T-cell (primary cell): ENCODE results near the gene BTK. TPM values are rescaled to one million over a fixed set of nuclear protein-coding genes. Genes with fewer than 3 reads are reported as not detected.

Source experiments
- ATAC-seq, 4 experiments: fragments of 200-7000 bp in 3 of 4; fragments of 150-1000 bp in 1 of 4; cut with Tn5 transposase; replicated peaks in 1 of 4; 1 replicate in 3 of 4; 2 replicates in 1 of 4; pipeline ENCODE4 v1.10.0; 2021; ENCODE audit warnings: moderate library complexity in 3 of 4, mild to moderate bottlenecking in 2 of 4, moderate number of reproducible peaks in 1 of 4
- CTCF ChIA-PET, 2 donors: fragments of 300-600 bp; sonication (Branson Sonifier 250); formaldehyde crosslinking; loops; one replicate each; lab custom pipeline; 2022; ENCODE audit warnings: antibody characterized with exemption in 2 of 2; lab: Charles Lee
- POLR2A ChIA-PET, 2 donors: fragments of 300-600 bp; sonication (Branson Sonifier 250); formaldehyde crosslinking; loops; one replicate each; lab custom pipeline; 2022; ENCODE audit warnings: antibody characterized with exemption in 2 of 2; lab: Charles Lee
- DNase-seq, 35 experiments: peaks; one replicate each; pipeline versions ENCODE4 v3.0.0 to v3.0.0-alpha.2; 2013 to 2023
- H3K27ac ChIP-seq: one replicate; pipeline ENCODE4 v1.5.1; 2013; ENCODE audit warnings: low read length
- H3K27me3 ChIP-seq, 2 experiments: replicated peaks in 1 of 2; 1 replicate in 1 of 2; 2 replicates in 1 of 2; pipeline versions ENCODE4 v1.6.1 to v1.7.0; 2013; ENCODE audit warnings: low read length in 1 of 2, mixed read lengths in 1 of 2; ENCODE audit not compliant: control insufficient read depth in 2 of 2, insufficient read depth in 2 of 2; ENCODE audit errors: extremely low read depth in 1 of 2
- H3K36me3 ChIP-seq, 2 donors: 1 replicate in 1 of 2; 2 replicates in 1 of 2; pipeline versions ENCODE4 v1.6.1 to v1.7.0; 2013; ENCODE audit warnings: low read length in 1 of 2; ENCODE audit not compliant: control insufficient read depth in 2 of 2, insufficient read depth in 1 of 2; ENCODE audit errors: extremely low read depth in 1 of 2
- H3K4me1 ChIP-seq, 2 experiments: 1 replicate in 1 of 2; 2 replicates in 1 of 2; pipeline versions ENCODE4 v1.6.1 to v1.7.0; 2013; ENCODE audit warnings: low read length in 2 of 2, mixed read lengths in 1 of 2; ENCODE audit not compliant: insufficient read depth in 2 of 2, control insufficient read depth in 1 of 2; ENCODE audit errors: extremely low read depth in 1 of 2
- H3K4me3 ChIP-seq, 2 donors: 1 replicate in 1 of 2; 2 replicates in 1 of 2; pipeline versions ENCODE4 v1.5.1 to v1.7.0; 2013; ENCODE audit warnings: mild to moderate bottlenecking in 2 of 2, low read length in 1 of 2, moderate library complexity in 1 of 2; ENCODE audit not compliant: control insufficient read depth in 1 of 2; ENCODE audit errors: extremely low read depth in 1 of 2
- H3K9me3 ChIP-seq: 2 replicates; pipeline ENCODE4 v1.7.0; 2013
- H3K27ac Mint-ChIP-seq, 2 donors: one replicate each; pipeline ENCODE4 v1.8.0; 2020 to 2021; ENCODE audit warnings: mild to moderate bottlenecking in 2 of 2, mixed read lengths in 2 of 2
- H3K27me3 Mint-ChIP-seq, 2 donors: one replicate each; pipeline ENCODE4 v1.8.0; 2021 to 2022; ENCODE audit warnings: mixed read lengths in 2 of 2
- H3K36me3 Mint-ChIP-seq: one replicate; pipeline ENCODE4 v1.8.0; 2021; ENCODE audit warnings: mixed read lengths
- H3K4me1 Mint-ChIP-seq, 3 donors: one replicate each; pipeline ENCODE4 v1.8.0; 2020 to 2022; ENCODE audit warnings: mixed read lengths in 3 of 3, mild to moderate bottlenecking in 1 of 3
- H3K4me3 Mint-ChIP-seq, 3 donors: one replicate each; pipeline ENCODE4 v1.8.0; 2020 to 2022; ENCODE audit warnings: mild to moderate bottlenecking in 3 of 3, mixed read lengths in 3 of 3, moderate library complexity in 3 of 3
- H3K9me3 Mint-ChIP-seq, 3 donors: one replicate each; pipeline ENCODE4 v1.8.0; 2020 to 2022; ENCODE audit warnings: mixed read lengths in 3 of 3
- WGBS: methylation state at CpG from one replicate; pipeline ENCODE4 v1.1.5; 2013; ENCODE audit warnings: missing lambda C conversion rate; ENCODE audit not compliant: insufficient coverage; 5-methylcytosine and 5-hydroxymethylcytosine counted together
- total RNA-seq, 35 experiments: library from RNA in 6 of 35; stranded (reverse) in 6 of 35; fragments of 120-200 nt in 1 of 35; gene quantifications; one replicate each; pipeline versions ENCODE4 v1.2.1 to v1.2.4 and lab custom pipeline; 2013 to 2026

The BTK gene
- total RNA-seq, 5 donors from 2014 or later (not counting 1 experiment from before 2014, with no cell fraction given): 1.6 to 9.5 (median 4.1) TPM

DNA sequence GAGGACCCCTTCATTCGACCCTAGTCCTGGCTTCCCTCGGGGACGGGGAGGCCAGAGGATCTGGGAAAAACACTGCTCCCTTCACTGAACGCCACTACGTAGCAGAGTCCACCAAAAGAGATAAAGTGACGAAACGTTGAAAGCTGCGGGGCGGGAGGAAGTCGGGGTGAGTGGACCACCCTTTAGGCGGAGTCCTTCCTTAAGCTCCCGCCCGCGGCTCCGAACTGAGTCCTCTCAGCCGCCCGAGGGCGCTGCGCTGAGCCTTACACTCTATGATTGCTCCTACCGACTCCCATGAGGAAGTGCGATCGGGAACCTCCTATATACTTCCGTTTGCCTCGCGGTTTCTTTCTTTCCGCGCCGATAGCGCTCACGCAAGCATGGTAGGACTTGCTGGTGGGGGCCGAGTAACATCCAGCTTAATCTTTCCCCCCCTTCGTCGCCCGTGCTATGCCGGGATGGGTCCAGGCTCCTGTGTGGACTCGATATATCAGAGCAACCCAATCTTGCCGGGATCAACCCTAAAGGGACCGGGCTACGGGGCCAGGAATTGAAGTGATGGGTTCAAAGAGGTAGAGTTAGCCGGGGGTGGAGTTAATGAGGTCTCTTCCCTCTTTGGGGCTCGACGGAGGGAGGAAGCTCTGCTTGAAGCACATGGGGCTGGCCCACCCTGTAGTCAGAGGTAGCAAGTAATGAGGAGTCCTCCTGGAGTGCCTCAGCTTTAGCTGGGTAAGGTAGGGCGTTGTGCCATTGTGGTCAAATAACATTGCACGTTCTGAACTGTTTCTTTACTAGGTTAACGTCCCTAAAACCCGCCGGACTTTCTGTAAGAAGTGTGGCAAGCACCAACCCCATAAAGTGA lies 4.9 kb upstream of the BTK start, which contains the start of gene RPL36A:
RPL36A (plus strand) TSS at position 348 of the 862 bp plus-strand sequence; CDS start at position 381, 33 bp downstream.
- Mint-ChIP-seq H3K9me3 (no peaks in the 10 kb centered on the region), H3K27me3 (peaks cover 0 to 4% of the 10 kb centered on the region in 2 donors), H3K36me3 (peaks cover 18% of the 10 kb centered on the region), H3K27ac (peak within 1 kb of the TSS; percentile 93 to 94), H3K4me1 (peaks cover 19 to 35% (median 30%) of the 10 kb centered on the region in 3 donors), H3K4me3 (peak within 1 kb of the TSS; percentile 88 to 93 (median 92))
- 0% methylated on average over 7 of the region's 47 CpGs for WGBS
- ATAC-seq (peak; percentile 93 to 96 (median 94)), DNase-seq (peak; percentile 54 to 87 (median 68))
- Histone ChIP-seq H3K4me1 (peaks cover 5 to 11% of the 10 kb centered on the region in 2 experiments), H3K9me3 (no peaks in the 10 kb centered on the region), H3K27me3 (no peaks in the 10 kb centered on the region), H3K4me3 (peak within 1 kb of the TSS; percentile 64 to 65), H3K36me3 (peaks cover 0 to 6% of the 10 kb centered on the region in 2 donors), H3K27ac (peak within 1 kb of the TSS; percentile 81)
- ChIA-PET CTCF (interaction anchor here (0.8 to 1.4 kb wide), 6 partner anchors 12 to 44 kb away, joined by 3 to 5 read pairs (median 4); partner anchors contain the start of gene TIMM8A (in 1 of the 2)), POLR2A (interaction anchor here in 1 of 2 donors (0.8 to 1.2 kb wide), 3 partner anchors 13 to 570 kb away, joined by 3 read pairs; partner anchors contain the start of genes CSTF2 and TIMM8A)

DNA sequence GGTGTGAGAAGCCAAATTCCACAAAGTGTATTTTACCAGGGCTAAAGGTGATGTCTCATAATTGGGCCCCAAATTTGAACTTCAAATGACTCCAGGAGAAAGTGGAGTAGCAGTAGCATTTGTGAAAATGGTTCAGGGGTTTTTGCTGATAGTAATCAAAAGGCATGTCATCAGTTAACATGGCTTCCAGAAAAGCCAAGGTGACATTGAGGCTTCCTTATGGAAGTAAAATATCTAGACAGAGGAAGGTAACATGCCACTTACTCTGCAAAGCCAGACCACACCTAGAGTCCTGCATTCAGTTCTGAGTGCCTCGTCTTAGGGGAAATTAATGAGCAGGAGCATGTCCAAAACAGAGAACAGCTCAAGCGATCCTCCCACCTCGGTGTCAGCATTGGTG lies 2.6 kb upstream of the BTK start:
- Histone ChIP-seq H3K36me3 (peaks cover 0 to 2% of the 10 kb centered on the region in 2 donors), H3K4me1 (peaks cover 5 to 11% of the 10 kb centered on the region in 2 experiments), H3K27me3 (no peaks in the 10 kb centered on the region), H3K27ac (no peak overlapping the region), H3K9me3 (no peaks in the 10 kb centered on the region), H3K4me3 (no peak overlapping the region)
- ATAC-seq: no peak
- Mint-ChIP-seq H3K27me3 (peaks cover 0 to 4% of the 10 kb centered on the region in 2 donors), H3K9me3 (no peaks in the 10 kb centered on the region), H3K36me3 (peaks cover 11% of the 10 kb centered on the region), H3K4me3 (no peak overlapping the region), H3K27ac (no peak overlapping the region), H3K4me1 (peaks cover 15 to 33% (median 30%) of the 10 kb centered on the region in 3 donors)
- ChIA-PET POLR2A (interaction anchor here in 1 of 2 donors (0.6 kb wide), 1 partner anchor 92 kb away, joined by 3 read pairs; no protein-coding TSS in a partner anchor), CTCF (no interaction called here)
- DNase-seq: no peak
- WGBS: no CpG with 5 or more reads among the region's 3 CpGs

DNA sequence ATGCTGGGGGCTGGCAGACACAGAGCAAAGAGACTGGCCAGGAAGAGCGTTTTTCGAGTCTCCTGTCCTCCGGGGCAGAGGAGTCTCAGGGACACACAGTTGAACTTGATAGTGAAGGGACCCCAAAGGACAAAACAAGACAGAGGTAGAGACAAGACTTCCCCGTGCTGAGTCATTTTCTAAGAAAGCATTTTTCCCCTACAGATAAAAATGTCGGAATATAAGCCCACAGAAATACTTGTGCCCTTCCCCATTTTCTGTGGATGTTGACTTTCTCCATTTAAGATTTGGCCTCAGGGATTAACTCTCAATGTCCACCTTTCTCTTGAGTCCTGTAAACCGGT lies 523 bp upstream of the BTK start:
- Histone ChIP-seq H3K4me3 (no peak overlapping the region), H3K27me3 (no peaks in the 10 kb centered on the region), H3K4me1 (peaks cover under 1 to 10% of the 10 kb centered on the region in 2 experiments), H3K36me3 (no peaks in the 10 kb centered on the region), H3K27ac (no peak overlapping the region), H3K9me3 (no peaks in the 10 kb centered on the region)
- H3K4me1 Mint-ChIP-seq: peaks cover 5 to 15% (median 14%) of the 10 kb centered on the region in 3 donors
- no CpG with 5 or more reads among the region's 6 CpGs for WGBS
- H3K9me3 Mint-ChIP-seq: no peaks in the 10 kb centered on the region
- ChIA-PET CTCF (no interaction called here), POLR2A (no interaction called here)
- no peak overlapping the region for H3K4me3 Mint-ChIP-seq
- peaks cover 0 to 4% of the 10 kb centered on the region in 2 donors for H3K27me3 Mint-ChIP-seq
- peaks cover 4% of the 10 kb centered on the region for H3K36me3 Mint-ChIP-seq
- ATAC-seq: no peak
- DNase-seq: no peak
- H3K27ac Mint-ChIP-seq: peak overlapping the region in 1 of 2 donors; percentile 43

DNA sequence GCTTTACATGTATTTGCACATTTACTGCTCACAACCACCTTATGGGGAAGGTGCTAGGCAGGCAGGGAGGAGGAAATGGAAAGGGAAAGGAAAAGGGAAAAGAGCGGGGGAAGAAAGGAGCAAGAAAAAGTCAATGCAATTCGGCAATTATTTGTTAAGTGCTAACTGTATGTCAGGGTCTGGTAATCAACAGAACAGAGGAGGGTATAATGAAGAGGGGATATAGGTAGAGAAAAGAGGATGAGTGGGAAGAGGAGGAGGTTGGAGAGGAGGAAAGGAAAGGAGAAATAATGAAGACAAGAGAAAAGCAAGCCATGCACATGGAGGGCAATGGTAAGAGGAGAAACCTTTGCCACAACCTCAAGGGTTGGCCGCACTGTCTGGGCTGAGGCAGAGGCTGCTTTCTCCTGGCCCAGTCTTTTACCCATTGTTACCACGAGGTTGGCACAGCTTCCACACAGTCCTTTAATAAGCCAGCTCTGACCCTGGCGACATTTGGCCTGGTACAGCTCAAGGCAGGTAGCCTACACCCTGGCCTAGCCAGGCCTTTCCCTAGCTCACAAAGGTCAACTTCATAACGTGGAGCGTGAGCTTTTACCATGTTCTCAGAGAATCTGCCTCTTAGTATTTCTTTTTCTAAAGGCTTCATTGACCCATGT lies 836 bp downstream of the BTK start:
- Mint-ChIP-seq H3K27ac (no peak overlapping the region), H3K9me3 (no peaks in the 10 kb centered on the region), H3K36me3 (no peaks in the 10 kb centered on the region), H3K4me3 (peak overlapping the region in 1 of 3 donors; percentile 76), H3K4me1 (peaks cover 0 to 3% (median under 1%) of the 10 kb centered on the region in 3 donors), H3K27me3 (peaks cover 0 to 4% of the 10 kb centered on the region in 2 donors)
- no peak for DNase-seq
- no peak overlapping the region for H3K4me3 ChIP-seq
- H3K4me1 ChIP-seq: no peaks in the 10 kb centered on the region
- H3K36me3 ChIP-seq: no peaks in the 10 kb centered on the region
- ATAC-seq: no peak
- ChIA-PET CTCF (no interaction called here), POLR2A (no interaction called here)
- no peaks in the 10 kb centered on the region for H3K9me3 ChIP-seq
- 86% methylated on average over 3 of the region's 7 CpGs for WGBS
- H3K27me3 ChIP-seq: no peaks in the 10 kb centered on the region
- H3K27ac ChIP-seq: no peak overlapping the region

DNA sequence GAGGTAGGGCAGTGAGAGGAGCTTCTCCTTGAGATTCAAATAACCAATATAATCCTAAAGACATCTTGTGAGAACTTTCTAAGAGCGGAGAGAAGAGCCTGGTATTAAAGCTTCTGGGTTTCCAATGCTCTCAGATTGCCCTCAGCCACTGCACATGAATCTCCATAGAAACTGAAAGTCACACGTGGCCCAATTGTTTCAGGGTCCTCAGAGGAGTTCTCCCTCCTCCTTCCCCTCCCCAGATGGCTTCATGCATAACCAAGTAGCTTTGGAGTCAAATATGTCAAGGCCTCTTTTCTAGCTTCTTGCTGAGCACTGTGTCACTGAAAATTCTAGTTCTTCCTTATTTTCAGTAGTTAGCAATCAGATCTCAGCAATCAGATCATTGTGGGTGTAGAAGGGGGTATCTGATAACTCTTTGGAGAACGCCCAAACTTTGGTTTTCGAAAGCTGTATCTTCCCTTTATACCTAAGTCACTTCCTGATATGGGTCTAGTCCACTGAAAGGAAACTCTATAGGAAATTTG lies 2.2 kb downstream of the BTK start:
- no peak overlapping the region for H3K4me3 ChIP-seq
- H3K4me1 Mint-ChIP-seq: peaks cover 0 to 3% (median 0%) of the 10 kb centered on the region in 3 donors
- no peaks in the 10 kb centered on the region for H3K27me3 ChIP-seq
- no peak overlapping the region for H3K27ac Mint-ChIP-seq
- H3K4me3 Mint-ChIP-seq: no peak overlapping the region
- H3K9me3 Mint-ChIP-seq: no peaks in the 10 kb centered on the region
- no peaks in the 10 kb centered on the region for H3K9me3 ChIP-seq
- no peaks in the 10 kb centered on the region for H3K36me3 Mint-ChIP-seq
- H3K4me1 ChIP-seq: no peaks in the 10 kb centered on the region
- DNase-seq (no peak), ATAC-seq (no peak)
- POLR2A ChIA-PET: no interaction called here
- H3K27ac ChIP-seq: no peak overlapping the region
- H3K27me3 Mint-ChIP-seq: peaks cover 0 to 11% of the 10 kb centered on the region in 2 donors
- H3K36me3 ChIP-seq: no peaks in the 10 kb centered on the region
- CTCF ChIA-PET: interaction anchor here in 1 of 2 donors (0.6 kb wide), 2 partner anchors 8 to 26 kb away, joined by 3 to 4 read pairs; no protein-coding TSS in a partner anchor
- WGBS: 20% methylated on average over 1 of the region's 4 CpGs

DNA sequence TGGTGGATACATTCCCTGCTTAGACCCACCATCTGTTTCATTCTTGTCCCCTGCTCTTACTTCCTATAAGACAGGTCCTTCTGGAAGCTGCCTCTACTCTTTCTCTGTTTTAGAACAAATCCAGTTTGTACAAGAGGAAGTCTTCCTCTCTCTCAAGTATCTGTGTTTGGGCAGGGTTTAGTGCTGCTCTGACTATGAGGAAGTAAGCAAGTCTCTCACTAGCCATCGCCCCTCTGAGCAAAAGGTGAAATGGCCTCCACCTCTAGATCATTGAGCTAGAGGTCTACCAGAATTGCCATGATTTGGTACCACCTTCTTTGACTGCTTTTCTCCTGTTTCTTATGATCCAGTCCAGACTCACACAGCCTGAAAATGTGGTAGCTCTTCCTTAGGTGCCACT lies 8.4 kb downstream of the BTK start:
- no CpG with 5 or more reads among the region's 1 CpG for WGBS
- no peak overlapping the region for H3K4me3 ChIP-seq
- no peaks in the 10 kb centered on the region for H3K9me3 ChIP-seq
- Mint-ChIP-seq H3K27me3 (peaks cover 0 to 23% of the 10 kb centered on the region in 2 donors), H3K9me3 (no peaks in the 10 kb centered on the region), H3K27ac (no peak overlapping the region), H3K4me3 (no peak overlapping the region), H3K4me1 (no peaks in the 10 kb centered on the region), H3K36me3 (no peaks in the 10 kb centered on the region)
- ATAC-seq (no peak), DNase-seq (no peak)
- ChIA-PET POLR2A (interaction anchor here in 1 of 2 donors (0.9 kb wide), 1 partner anchor 15 kb away, joined by 3 read pairs; no protein-coding TSS in a partner anchor), CTCF (interaction anchor here in 1 of 2 donors (0.9 kb wide), 1 partner anchor 9 kb away, joined by 3 read pairs; no protein-coding TSS in a partner anchor)
- H3K27me3 ChIP-seq: no peaks in the 10 kb centered on the region
- H3K36me3 ChIP-seq: no peaks in the 10 kb centered on the region
- H3K4me1 ChIP-seq: no peaks in the 10 kb centered on the region
- no peak overlapping the region for H3K27ac ChIP-seq
